Adrenal gland (tissue), 5 donors: ENCODE measurements around the gene NFS1.

ENCODE experiments used
- CTCF ChIP-seq, 6 experiments: fragments of 450-650 bp in 4 of 6; fragments of 200-600 bp in 2 of 6; sonication (generic) in 1 of 6; IDR thresholded peaks; 1 replicate in 5 of 6; 2 replicates in 1 of 6; pipeline versions ENCODE4 v1.5.1 to v1.8.0; 2016 to 2021; ENCODE audit warnings: antibody characterized with exemption in 6 of 6, mild to moderate bottlenecking in 2 of 6, moderate library complexity in 1 of 6
- POLR2A ChIP-seq, 2 donors: fragments of 450-650 bp; IDR thresholded peaks; one replicate each; pipeline ENCODE4 v1.6.1; 2017; ENCODE audit warnings: antibody characterized with exemption in 2 of 2, mild to moderate bottlenecking in 2 of 2, moderate library complexity in 1 of 2
- donor health status: DM: no; HTN: no; CAD: no.

GRCh38 chr20:35720165-35721123 is 21.3 kb upstream of the NFS1 start:
- TF ChIP-seq CTCF (IDR thresholded peaks at IDR 0.05) (no peak), POLR2A (IDR thresholded peaks at IDR 0.05) (no peak)
